GM12872 (cell line): ENCODE results near the gene ACOX3.

Source experiments
- TF ChIP-seq, protein P1 (sequence below): IDR thresholded peaks from 3 replicates; pipeline ENCODE4 v1.5.1; 2011; ENCODE audit warnings: low read depth, mild to moderate bottlenecking, low read length, moderate library complexity; ENCODE audit not compliant: insufficient read depth

The ACOX3 gene

DNA sequence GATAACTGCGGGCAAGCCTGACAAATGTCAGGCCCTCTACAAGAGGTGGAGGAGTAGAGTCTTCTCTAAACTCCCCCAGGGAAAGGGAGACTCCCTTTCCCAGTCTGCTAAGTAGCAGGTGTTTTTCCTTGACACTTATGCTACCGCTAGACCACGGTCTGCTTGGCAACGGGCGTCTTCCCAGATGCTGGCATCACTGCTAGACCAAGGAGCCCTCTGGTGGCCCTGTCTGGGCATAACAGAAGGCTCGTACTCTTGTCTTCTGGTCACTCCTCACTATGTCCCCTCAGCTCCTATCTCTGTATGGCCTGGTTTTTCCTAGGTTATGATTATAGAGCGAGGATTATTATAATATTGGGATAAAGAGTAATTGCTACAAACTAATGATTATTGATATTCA lies 33.6 kb downstream of the ACOX3 start:
- TF ChIP-seq, protein P1, sequence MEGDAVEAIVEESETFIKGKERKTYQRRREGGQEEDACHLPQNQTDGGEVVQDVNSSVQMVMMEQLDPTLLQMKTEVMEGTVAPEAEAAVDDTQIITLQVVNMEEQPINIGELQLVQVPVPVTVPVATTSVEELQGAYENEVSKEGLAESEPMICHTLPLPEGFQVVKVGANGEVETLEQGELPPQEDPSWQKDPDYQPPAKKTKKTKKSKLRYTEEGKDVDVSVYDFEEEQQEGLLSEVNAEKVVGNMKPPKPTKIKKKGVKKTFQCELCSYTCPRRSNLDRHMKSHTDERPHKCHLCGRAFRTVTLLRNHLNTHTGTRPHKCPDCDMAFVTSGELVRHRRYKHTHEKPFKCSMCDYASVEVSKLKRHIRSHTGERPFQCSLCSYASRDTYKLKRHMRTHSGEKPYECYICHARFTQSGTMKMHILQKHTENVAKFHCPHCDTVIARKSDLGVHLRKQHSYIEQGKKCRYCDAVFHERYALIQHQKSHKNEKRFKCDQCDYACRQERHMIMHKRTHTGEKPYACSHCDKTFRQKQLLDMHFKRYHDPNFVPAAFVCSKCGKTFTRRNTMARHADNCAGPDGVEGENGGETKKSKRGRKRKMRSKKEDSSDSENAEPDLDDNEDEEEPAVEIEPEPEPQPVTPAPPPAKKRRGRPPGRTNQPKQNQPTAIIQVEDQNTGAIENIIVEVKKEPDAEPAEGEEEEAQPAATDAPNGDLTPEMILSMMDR = peak; percentile 33; the same call in 1 of the 3 replicates

DNA sequence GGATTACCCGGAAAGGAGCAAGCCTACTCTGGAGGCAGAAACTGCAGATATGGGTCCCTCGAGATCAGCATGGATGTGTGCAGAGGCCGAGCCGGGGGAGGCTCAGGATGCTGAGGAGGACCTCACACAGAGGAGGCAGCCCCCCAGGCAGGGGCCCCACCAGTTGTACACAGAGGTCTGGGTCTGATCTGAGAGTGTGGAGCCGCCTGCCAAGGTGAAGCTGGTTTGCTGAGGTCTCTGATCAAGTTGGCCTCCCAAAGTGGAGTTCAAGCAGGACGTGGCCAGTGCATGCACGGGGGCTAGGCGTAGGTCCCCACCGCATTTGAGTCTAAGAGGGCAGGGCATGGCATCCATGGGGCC lies 35.0 kb downstream of the ACOX3 start:
- TF ChIP-seq, protein P1 = no peak

DNA sequence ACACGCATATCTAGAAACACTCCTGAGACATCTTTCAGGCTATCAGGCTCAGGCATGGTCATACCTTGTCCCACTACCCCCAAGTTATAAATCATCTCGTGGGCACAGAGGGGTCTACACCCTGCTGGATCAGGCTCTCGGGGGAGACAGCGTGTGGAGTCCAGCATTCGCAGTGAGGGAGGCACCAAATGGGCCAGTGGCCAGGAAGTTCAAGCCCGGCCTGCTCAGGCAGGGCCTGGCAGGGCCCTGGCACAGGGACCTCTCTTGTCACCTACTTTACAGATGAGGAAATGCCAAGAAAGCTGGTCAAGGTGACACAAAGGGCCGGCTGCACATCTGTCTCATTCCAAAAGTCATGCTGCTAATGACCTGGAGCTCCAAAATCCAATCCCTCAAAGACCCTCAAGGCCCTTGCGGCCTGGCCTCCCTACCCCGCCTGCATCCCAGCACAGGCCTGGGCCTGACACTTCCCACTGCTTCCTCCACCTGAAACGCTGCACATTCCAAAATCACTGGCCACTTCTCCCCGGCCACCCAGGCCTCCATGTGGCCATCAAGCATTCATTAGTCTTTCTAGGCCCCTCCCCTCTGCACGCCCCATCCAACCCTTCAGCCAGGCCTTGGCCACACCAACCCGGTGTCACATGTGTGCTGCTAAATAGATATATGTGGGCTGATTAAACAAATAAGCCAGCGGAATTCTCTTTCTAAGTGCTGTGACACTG lies 35.6 kb downstream of the ACOX3 start:
- TF ChIP-seq, protein P1 = no peak

DNA sequence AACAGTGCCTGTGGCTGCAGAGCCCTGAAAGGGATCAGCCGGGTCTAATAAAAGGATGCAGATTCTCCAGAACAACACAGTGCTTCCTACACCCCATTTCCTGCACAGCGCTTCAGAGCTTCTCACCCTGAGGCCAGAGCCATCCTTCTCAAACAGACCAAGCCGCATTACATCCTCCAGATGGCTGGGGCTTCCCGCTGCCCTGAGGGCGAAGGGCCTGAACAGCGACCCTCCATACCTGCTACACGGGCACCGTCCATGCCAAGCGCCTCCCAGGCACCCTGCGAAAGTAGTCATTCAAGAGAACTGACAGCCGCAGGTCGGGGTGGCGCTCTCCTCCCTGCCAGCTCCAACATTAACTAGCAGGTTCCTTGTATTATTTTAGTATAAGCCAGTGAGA lies 36.5 kb downstream of the ACOX3 start:
- TF ChIP-seq, protein P1 = no peak

DNA sequence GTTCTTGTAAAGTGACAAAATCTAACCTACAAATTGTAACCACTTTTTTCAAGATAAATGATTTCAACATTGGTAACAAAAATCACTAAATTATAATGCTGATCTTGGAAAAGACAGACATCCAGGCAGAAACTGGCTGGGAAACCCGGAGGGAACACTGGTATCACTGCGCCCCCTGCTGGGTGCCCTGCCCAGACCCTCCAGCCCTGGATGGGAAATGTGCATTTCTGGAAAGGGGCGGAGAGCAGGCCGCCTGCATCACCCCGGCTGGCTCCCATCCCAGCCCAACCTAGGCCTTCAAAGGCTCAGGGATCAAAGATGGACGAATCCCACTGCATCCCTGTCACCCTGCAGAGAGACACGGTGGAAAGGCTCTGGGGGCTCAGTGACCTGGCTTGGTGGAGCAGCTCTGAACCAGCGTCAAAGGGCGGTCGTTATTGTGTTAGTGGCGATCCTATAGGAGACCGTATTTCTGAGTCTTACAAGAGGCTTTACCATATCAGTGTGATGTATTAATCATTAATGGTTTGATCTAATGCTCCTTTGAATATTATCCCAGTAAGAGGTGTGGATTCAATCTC lies 37.3 kb downstream of the ACOX3 start:
- TF ChIP-seq, protein P1 = peak; percentile 80

DNA sequence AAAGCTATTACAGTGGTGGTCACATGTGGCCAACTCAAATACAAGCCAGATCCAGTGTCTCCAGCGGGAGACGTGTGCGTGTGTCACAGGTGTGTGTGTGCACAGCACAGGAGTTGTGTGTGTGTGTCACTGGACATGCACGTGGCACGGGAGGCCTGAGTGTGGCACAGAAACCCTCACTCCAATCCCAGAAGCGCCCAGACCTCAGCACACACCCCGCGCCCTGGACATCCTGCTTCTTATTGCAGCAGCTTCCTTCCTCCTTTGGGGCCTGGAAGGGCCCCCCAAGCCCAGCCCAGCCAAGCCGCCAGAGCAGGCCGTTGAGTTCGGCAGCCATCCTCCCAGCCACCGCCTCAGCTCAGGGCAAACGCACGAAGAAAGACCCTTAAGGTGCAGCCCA lies 37.9 kb downstream of the ACOX3 start:
- TF ChIP-seq, protein P1 = no peak

DNA sequence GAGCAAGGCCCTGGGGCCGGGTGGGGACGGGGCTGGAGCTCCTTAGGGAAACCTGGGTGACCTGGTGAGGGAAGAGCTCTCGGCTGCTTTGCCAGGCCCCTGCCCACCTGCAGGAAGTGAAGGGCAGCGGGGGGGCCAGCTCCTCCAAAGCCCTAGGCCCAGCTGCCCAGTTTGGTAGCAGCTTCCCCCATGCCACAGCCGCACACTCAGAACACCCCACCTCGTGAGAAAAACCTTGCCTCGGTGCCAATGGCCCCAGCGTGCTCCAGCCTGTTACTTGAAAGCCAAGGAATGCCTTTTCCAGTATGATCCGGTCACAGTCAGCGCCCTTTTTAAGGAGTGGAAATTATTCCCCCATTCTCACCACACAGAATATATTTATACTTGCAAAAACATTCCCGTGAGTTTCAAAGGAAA lies 38.3 kb downstream of the ACOX3 start:
- TF ChIP-seq, protein P1 = no peak
